ENCODE data around the gene CNOT11.

CNOT11 gene

GRCh38 chr2:101230541-101231001, 22.1 kb upstream of the CNOT11 start:
- Histone ChIP-seq H3K9me3 (ENCODE audit: control insufficient read depth, low read length) (no peaks in the 10 kb centered on the region), H3K18ac (ENCODE audit: low read depth in 1 of 2, low read length in 2 of 2) (no peak overlapping the region)

GRCh38 chr2:101231240-101231639, 21.4 kb upstream of the CNOT11 start:
- Histone ChIP-seq H3K79me1 (replicated peaks; ENCODE audit: low read length, poor library complexity, severe bottlenecking) (peaks cover 2% of the 10 kb centered on the region), H2BK5ac (ENCODE audit: low read depth, low read length, poor library complexity, severe bottlenecking) (peak overlapping the region; percentile 45)
- 100% methylated on average over 1 of the region's 1 CpG for WGBS

More at GRCh38 chr2:101230541-101231001, 22.1 kb upstream of the CNOT11 start:
- H3K4me2 ChIP-seq (ENCODE audit: low read length, poor library complexity, severe bottlenecking) = peak overlapping the region; percentile 60
- no peak overlapping the region for H2BK15ac ChIP-seq (ENCODE audit: low read depth, poor library complexity, severe bottlenecking)
- H3K4ac ChIP-seq (ENCODE audit: low read depth in 1 of 2, low read length in 2 of 2) = no peak overlapping the region
- H3K27ac ChIP-seq (ENCODE audit: low read length, poor library complexity, severe bottlenecking) = peak overlapping the region; percentile 95
- WGBS = 87% methylated on average over 2 of the region's 2 CpGs
- H2BK12ac ChIP-seq (ENCODE audit: low read length in 2 of 2) = no peak overlapping the region
- no peak overlapping the region for H3K23ac ChIP-seq (ENCODE audit: low read length in 2 of 2)
- H3K14ac ChIP-seq (ENCODE audit: low read length in 2 of 2) = no peak overlapping the region
- no peaks in the 10 kb centered on the region for H3K36me3 ChIP-seq (ENCODE audit: control insufficient read depth in 1 of 2, insufficient read depth in 2 of 2, low read depth in 1 of 2, low read length in 2 of 2)
- H3K79me1 ChIP-seq (replicated peaks; ENCODE audit: low read length, poor library complexity, severe bottlenecking) = peaks cover 2% of the 10 kb centered on the region
- H3K27me3 ChIP-seq (ENCODE audit: control insufficient read depth in 1 of 2, insufficient read depth in 1 of 2, low read length in 2 of 2) = peaks cover 0 to 2% of the 10 kb centered on the region in 2 experiments
- H3K4me1 ChIP-seq (ENCODE audit: control insufficient read depth, insufficient read depth, low read depth, low read length) = peaks cover 4% of the 10 kb centered on the region
- no peak overlapping the region for H3K4me3 ChIP-seq (ENCODE audit: insufficient read depth in 1 of 2, low read depth in 1 of 2, low read length in 2 of 2)
- H2BK5ac ChIP-seq (ENCODE audit: low read depth, low read length, poor library complexity, severe bottlenecking) = peak overlapping the region; percentile 36
- H4K8ac ChIP-seq (ENCODE audit: low read length) = no peak overlapping the region
- peak overlapping the region; percentile 92 for H2AK5ac ChIP-seq (ENCODE audit: low read length, severe bottlenecking)
- peak; percentile 20 for DNase-seq
- no peak overlapping the region for H3K9ac ChIP-seq (ENCODE audit: low read length)
- no peak overlapping the region for H2AFZ ChIP-seq (ENCODE audit: low read depth, low read length)
- H2BK120ac ChIP-seq (ENCODE audit: low read depth, low read length) = no peak overlapping the region
- no peak overlapping the region for H4K91ac ChIP-seq (ENCODE audit: low read length)

GRCh38 chr2:101231937-101232730, 20.6 kb upstream of the CNOT11 start:
- H4K8ac ChIP-seq (ENCODE audit: low read length) = no peak overlapping the region
- no peak overlapping the region for H4K91ac ChIP-seq (ENCODE audit: low read length)
- whole genome bisulfite sequencing = 94% methylated on average over 6 of the region's 6 CpGs
- no peak for DNase-seq
- no peaks in the 10 kb centered on the region for H3K36me3 ChIP-seq (ENCODE audit: control insufficient read depth in 1 of 2, insufficient read depth in 2 of 2, low read depth in 1 of 2, low read length in 2 of 2)
- H2BK120ac ChIP-seq (ENCODE audit: low read depth, low read length) = no peak overlapping the region
- H3K79me1 ChIP-seq (replicated peaks; ENCODE audit: low read length, poor library complexity, severe bottlenecking) = peaks cover 2% of the 10 kb centered on the region
- H3K14ac ChIP-seq (ENCODE audit: low read length in 2 of 2) = no peak overlapping the region
- H3K27me3 ChIP-seq (ENCODE audit: control insufficient read depth in 1 of 2, insufficient read depth in 1 of 2, low read length in 2 of 2) = peaks cover 0 to 2% of the 10 kb centered on the region in 2 experiments
- no peak overlapping the region for H3K9ac ChIP-seq (ENCODE audit: low read length)
- no peak overlapping the region for H2BK15ac ChIP-seq (ENCODE audit: low read depth, poor library complexity, severe bottlenecking)
- H2BK5ac ChIP-seq (ENCODE audit: low read depth, low read length, poor library complexity, severe bottlenecking) = peak overlapping the region; percentile 45
- H3K23ac ChIP-seq (ENCODE audit: low read length in 2 of 2) = no peak overlapping the region
- H3K4me2 ChIP-seq (ENCODE audit: low read length, poor library complexity, severe bottlenecking) = no peak overlapping the region
- H3K9me3 ChIP-seq (ENCODE audit: control insufficient read depth, low read length) = no peaks in the 10 kb centered on the region
- peaks cover 4% of the 10 kb centered on the region for H3K4me1 ChIP-seq (ENCODE audit: control insufficient read depth, insufficient read depth, low read depth, low read length)
- H3K4ac ChIP-seq (ENCODE audit: low read depth in 1 of 2, low read length in 2 of 2) = no peak overlapping the region
- H3K27ac ChIP-seq (ENCODE audit: low read length, poor library complexity, severe bottlenecking) = peak overlapping the region; percentile 95
- H2AFZ ChIP-seq (ENCODE audit: low read depth, low read length) = no peak overlapping the region
- H3K4me3 ChIP-seq (ENCODE audit: insufficient read depth in 1 of 2, low read depth in 1 of 2, low read length in 2 of 2) = no peak overlapping the region
- H3K18ac ChIP-seq (ENCODE audit: low read depth in 1 of 2, low read length in 2 of 2) = no peak overlapping the region
- H2AK5ac ChIP-seq (ENCODE audit: low read length, severe bottlenecking) = peak overlapping the region; percentile 54
- no peak overlapping the region for H2BK12ac ChIP-seq (ENCODE audit: low read length in 2 of 2)

More at GRCh38 chr2:101231240-101231639, 21.4 kb upstream of the CNOT11 start:
- Histone ChIP-seq H3K27ac (ENCODE audit: low read length, poor library complexity, severe bottlenecking) (peak overlapping the region; percentile 95), H3K4me1 (ENCODE audit: control insufficient read depth, insufficient read depth, low read depth, low read length) (peaks cover 4% of the 10 kb centered on the region), H3K36me3 (ENCODE audit: control insufficient read depth in 1 of 2, insufficient read depth in 2 of 2, low read depth in 1 of 2, low read length in 2 of 2) (no peaks in the 10 kb centered on the region), H2BK15ac (ENCODE audit: low read depth, poor library complexity, severe bottlenecking) (no peak overlapping the region), H3K4ac (ENCODE audit: low read depth in 1 of 2, low read length in 2 of 2) (no peak overlapping the region), H3K18ac (ENCODE audit: low read depth in 1 of 2, low read length in 2 of 2) (no peak overlapping the region), H3K23ac (ENCODE audit: low read length in 2 of 2) (no peak overlapping the region), H3K14ac (ENCODE audit: low read length in 2 of 2) (no peak overlapping the region), H2AK5ac (ENCODE audit: low read length, severe bottlenecking) (peak overlapping the region; percentile 37), H3K9me3 (ENCODE audit: control insufficient read depth, low read length) (no peaks in the 10 kb centered on the region), H2BK120ac (ENCODE audit: low read depth, low read length) (no peak overlapping the region), H3K9ac (ENCODE audit: low read length) (no peak overlapping the region), H3K4me3 (ENCODE audit: insufficient read depth in 1 of 2, low read depth in 1 of 2, low read length in 2 of 2) (no peak overlapping the region), H3K4me2 (ENCODE audit: low read length, poor library complexity, severe bottlenecking) (no peak overlapping the region), H2BK12ac (ENCODE audit: low read length in 2 of 2) (no peak overlapping the region), H3K27me3 (ENCODE audit: control insufficient read depth in 1 of 2, insufficient read depth in 1 of 2, low read length in 2 of 2) (peaks cover 0 to 2% of the 10 kb centered on the region in 2 experiments), H2AFZ (ENCODE audit: low read depth, low read length) (no peak overlapping the region), H4K91ac (ENCODE audit: low read length) (no peak overlapping the region), H4K8ac (ENCODE audit: low read length) (no peak overlapping the region)
- DNase-seq = no peak

GRCh38 chr2:101232770-101233169, 19.9 kb upstream of the CNOT11 start:
- peak overlapping the region; percentile 26 for H2AK5ac ChIP-seq (ENCODE audit: low read length, severe bottlenecking)
- peaks cover 4% of the 10 kb centered on the region for H3K4me1 ChIP-seq (ENCODE audit: control insufficient read depth, insufficient read depth, low read depth, low read length)
- no peak overlapping the region for H3K4me3 ChIP-seq (ENCODE audit: insufficient read depth in 1 of 2, low read depth in 1 of 2, low read length in 2 of 2)
- no peak overlapping the region for H4K91ac ChIP-seq (ENCODE audit: low read length)
- H3K18ac ChIP-seq (ENCODE audit: low read depth in 1 of 2, low read length in 2 of 2) = no peak overlapping the region
- DNase-seq = no peak
- no peak overlapping the region for H4K8ac ChIP-seq (ENCODE audit: low read length)
- H2AFZ ChIP-seq (ENCODE audit: low read depth, low read length) = no peak overlapping the region
- no peak overlapping the region for H2BK5ac ChIP-seq (ENCODE audit: low read depth, low read length, poor library complexity, severe bottlenecking)
- no peak overlapping the region for H3K4me2 ChIP-seq (ENCODE audit: low read length, poor library complexity, severe bottlenecking)
- no peak overlapping the region for H3K4ac ChIP-seq (ENCODE audit: low read depth in 1 of 2, low read length in 2 of 2)
- peaks cover 2% of the 10 kb centered on the region for H3K79me1 ChIP-seq (replicated peaks; ENCODE audit: low read length, poor library complexity, severe bottlenecking)
- no peaks in the 10 kb centered on the region for H3K9me3 ChIP-seq (ENCODE audit: control insufficient read depth, low read length)
- no peak overlapping the region for H2BK12ac ChIP-seq (ENCODE audit: low read length in 2 of 2)
- H3K14ac ChIP-seq (ENCODE audit: low read length in 2 of 2) = no peak overlapping the region
- no peak overlapping the region for H2BK120ac ChIP-seq (ENCODE audit: low read depth, low read length)
- no peaks in the 10 kb centered on the region for H3K36me3 ChIP-seq (ENCODE audit: control insufficient read depth in 1 of 2, insufficient read depth in 2 of 2, low read depth in 1 of 2, low read length in 2 of 2)
- H3K23ac ChIP-seq (ENCODE audit: low read length in 2 of 2) = no peak overlapping the region
- H3K27ac ChIP-seq (ENCODE audit: low read length, poor library complexity, severe bottlenecking) = no peak overlapping the region
- no peak overlapping the region for H3K9ac ChIP-seq (ENCODE audit: low read length)
- peaks cover 0 to 2% of the 10 kb centered on the region in 2 experiments for H3K27me3 ChIP-seq (ENCODE audit: control insufficient read depth in 1 of 2, insufficient read depth in 1 of 2, low read length in 2 of 2)
- 93% methylated on average over 6 of the region's 6 CpGs for WGBS
- no peak overlapping the region for H2BK15ac ChIP-seq (ENCODE audit: low read depth, poor library complexity, severe bottlenecking)

Measured in mesenchymal stem cell (in vitro differentiated cells and primary cell).